ENCODE results near the gene SMAD9. TPM values are rescaled to one million over a fixed set of nuclear protein-coding genes. Genes with fewer than 3 reads are reported as not detected.
A peak's percentile ranks its signal among the peaks of the same experiment; 100 is the strongest.

The SMAD9 gene
- total RNA-seq (2014; rRNA removed) (0.75 and 0.87 TPM in 2 replicates), Bru-seq, nascent RNA (percentile 41 among the genes with signal in this experiment), BruChase-seq, experiment 1, labeled RNA remaining after a 6-hour chase (percentile 38 among the genes with signal in this experiment), BruChase-seq, experiment 2, labeled RNA remaining after a 2-hour chase (percentile 48 among the genes with signal in this experiment)
- long read RNA-seq, full-length matches to known transcripts, result 4 of 11 reads
- long read RNA-seq, partial matches to known transcripts, result 0 of 11 reads
- long read RNA-seq, other reads (novel, unspliced or antisense), result 7 of 11 reads

GRCh38 chr13:36919833-36920615 lies at the start of gene SMAD9:
Gene SMAD9 (minus strand): TSS chr13:36920238. CDS start chr13:36879689, 40,549 bp downstream.
- Histone ChIP-seq H3K9ac (ENCODE audit: low read length) (0 out of 2 replicates have a peak within 1 kb of the TSS, but pooled peaks have one; percentile 27), H3K27ac (ENCODE audit: low read length) (no peak within 1 kb of the TSS), H3K79me2 (ENCODE audit: low read length) (no peaks in the 10 kb centered on the region), H3K4me1 (ENCODE audit: insufficient read depth, low read length) (peaks cover 4% of the 10 kb centered on the region; the same call in 1 of the 2 replicates), H3K9me3 (ENCODE audit: low read length) (no peaks in the 10 kb centered on the region), H3F3A (ENCODE audit: low read length, unreplicated experiment) (no peaks in the 10 kb centered on the region), H3K27me3 (ENCODE audit: low read length) (no peaks in the 10 kb centered on the region; the same call in 1 of the 2 replicates), H2AFZ (ENCODE audit: low read length) (peak within 1 kb of the TSS; percentile 90), H3K4me3 (ENCODE audit: low read length) (peak within 1 kb of the TSS; percentile 78), H3K36me3 (ENCODE audit: low read depth, low read length) (no peaks in the 10 kb centered on the region), H3K9me2 (replicated peaks; ENCODE audit: low read length) (no peaks in the 10 kb centered on the region), H4K20me1 (ENCODE audit: low read length) (no peaks in the 10 kb centered on the region), H3K4me2 (ENCODE audit: low read length) (peak within 1 kb of the TSS; percentile 98)
- no TSS peak for BruUV-seq (replicated peaks)
- DNase-seq, result peak; percentile 48
- peak; percentile 77 for ATAC-seq
- POLR2A ChIA-PET (ENCODE audit: unreplicated experiment), result no interaction called here
- CTCF ChIA-PET, result no interaction called here
- TF ChIP-seq EZH2 (IDR thresholded peaks at IDR 0.05; ENCODE audit: low read length, unreplicated experiment) (no peak), EZH2phosphoT487 (IDR thresholded peaks at IDR 0.05; ENCODE audit: borderline replicate concordance, low read length) (no peak), CTCF (conservative IDR thresholded peaks at IDR 0.05; ENCODE audit: low read depth, low read length) (no peak)
- intact Hi-C loops (cut with micrococcal nuclease), result no loop called here

GRCh38 chr13:36966404-36966803 lies 46.4 kb upstream of the SMAD9 start:
- TF ChIP-seq EZH2phosphoT487 (IDR thresholded peaks at IDR 0.05; ENCODE audit: borderline replicate concordance, low read length) (no peak), CTCF (conservative IDR thresholded peaks at IDR 0.05; ENCODE audit: low read depth, low read length) (no peak), EZH2 (IDR thresholded peaks at IDR 0.05; ENCODE audit: low read length, unreplicated experiment) (no peak)
- peaks cover 18% of the 10 kb centered on the region; the same call in 1 of the 2 replicates for H3K36me3 ChIP-seq (ENCODE audit: low read depth, low read length)
- H3K9ac ChIP-seq (ENCODE audit: low read length), result no peak overlapping the region
- intact Hi-C loops (cut with micrococcal nuclease), result no loop called here
- BruUV-seq (replicated peaks), result no TSS peak
- ChIA-PET POLR2A (ENCODE audit: unreplicated experiment) (no interaction called here), CTCF (no interaction called here)
- H3K4me3 ChIP-seq (ENCODE audit: low read length), result no peak overlapping the region
- DNase-seq (no peak), ATAC-seq (no peak)
- peak overlapping the region; percentile 51 for H3K27ac ChIP-seq (ENCODE audit: low read length)
- peaks cover 15% of the 10 kb centered on the region for H3K4me1 ChIP-seq (ENCODE audit: insufficient read depth, low read length)
- no peaks in the 10 kb centered on the region for H3K79me2 ChIP-seq (ENCODE audit: low read length)
- H3K27me3 ChIP-seq (ENCODE audit: low read length), result no peaks in the 10 kb centered on the region
- H3F3A ChIP-seq (ENCODE audit: low read length, unreplicated experiment), result peaks cover 5% of the 10 kb centered on the region
- no peaks in the 10 kb centered on the region for H3K9me2 ChIP-seq (replicated peaks; ENCODE audit: low read length)
- H4K20me1 ChIP-seq (ENCODE audit: low read length), result no peaks in the 10 kb centered on the region
- no peak overlapping the region for H2AFZ ChIP-seq (ENCODE audit: low read length)
- H3K4me2 ChIP-seq (ENCODE audit: low read length), result peak overlapping the region; percentile 78
- no peaks in the 10 kb centered on the region for H3K9me3 ChIP-seq (ENCODE audit: low read length)
